ENCODE results near the gene PRDM4. TPM values are rescaled to one million over a fixed set of nuclear protein-coding genes. Genes with fewer than 3 reads are reported as not detected.

The PRDM4 gene
- total RNA-seq, 1 experiment from 2014 or later, result 20.5 TPM

DNA sequence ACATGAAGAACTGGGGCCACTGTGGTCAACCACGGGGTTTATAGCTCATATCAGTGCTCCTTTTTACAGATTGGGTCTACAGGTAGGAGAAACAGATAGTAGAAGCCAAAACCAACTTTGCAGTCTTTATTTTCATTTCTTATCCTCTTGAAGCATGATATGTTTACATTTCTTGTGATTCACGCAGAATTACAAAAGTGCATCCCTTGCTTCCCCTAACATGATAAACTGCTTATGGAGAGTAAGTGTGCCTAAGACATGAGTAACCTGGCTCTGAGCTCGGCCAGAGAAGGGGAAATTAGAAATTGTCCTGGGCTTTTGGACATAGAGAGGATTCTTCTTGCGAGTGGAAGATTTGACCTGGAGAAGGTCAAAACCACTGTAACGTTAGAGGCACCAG, 56.9 kb downstream of the PRDM4 start:
- no peak for ATAC-seq
- DNase-seq (ENCODE audit: low spot score), result no peak
- H3K4me3 Mint-ChIP-seq, result no peak overlapping the region
- peaks cover 22% of the 10 kb centered on the region for H3K9me3 Mint-ChIP-seq
- peaks cover 91% of the 10 kb centered on the region for H3K36me3 Mint-ChIP-seq
- CTCF ChIA-PET, result no interaction called here
- no peaks in the 10 kb centered on the region for H3K27me3 Mint-ChIP-seq (ENCODE audit: low read depth)
- POLR2A ChIA-PET, result no interaction called here
- no peak overlapping the region for H3K27ac Mint-ChIP-seq
- TF ChIP-seq PREB (CRISPR knock-in tag; IDR thresholded peaks at IDR 0.05; ENCODE audit: borderline replicate concordance), result no peak
- TF ChIP-seq ATF3 (CRISPR knock-in tag; conservative IDR thresholded peaks at IDR 0.05), result no peak
- TF ChIP-seq, protein P1, sequence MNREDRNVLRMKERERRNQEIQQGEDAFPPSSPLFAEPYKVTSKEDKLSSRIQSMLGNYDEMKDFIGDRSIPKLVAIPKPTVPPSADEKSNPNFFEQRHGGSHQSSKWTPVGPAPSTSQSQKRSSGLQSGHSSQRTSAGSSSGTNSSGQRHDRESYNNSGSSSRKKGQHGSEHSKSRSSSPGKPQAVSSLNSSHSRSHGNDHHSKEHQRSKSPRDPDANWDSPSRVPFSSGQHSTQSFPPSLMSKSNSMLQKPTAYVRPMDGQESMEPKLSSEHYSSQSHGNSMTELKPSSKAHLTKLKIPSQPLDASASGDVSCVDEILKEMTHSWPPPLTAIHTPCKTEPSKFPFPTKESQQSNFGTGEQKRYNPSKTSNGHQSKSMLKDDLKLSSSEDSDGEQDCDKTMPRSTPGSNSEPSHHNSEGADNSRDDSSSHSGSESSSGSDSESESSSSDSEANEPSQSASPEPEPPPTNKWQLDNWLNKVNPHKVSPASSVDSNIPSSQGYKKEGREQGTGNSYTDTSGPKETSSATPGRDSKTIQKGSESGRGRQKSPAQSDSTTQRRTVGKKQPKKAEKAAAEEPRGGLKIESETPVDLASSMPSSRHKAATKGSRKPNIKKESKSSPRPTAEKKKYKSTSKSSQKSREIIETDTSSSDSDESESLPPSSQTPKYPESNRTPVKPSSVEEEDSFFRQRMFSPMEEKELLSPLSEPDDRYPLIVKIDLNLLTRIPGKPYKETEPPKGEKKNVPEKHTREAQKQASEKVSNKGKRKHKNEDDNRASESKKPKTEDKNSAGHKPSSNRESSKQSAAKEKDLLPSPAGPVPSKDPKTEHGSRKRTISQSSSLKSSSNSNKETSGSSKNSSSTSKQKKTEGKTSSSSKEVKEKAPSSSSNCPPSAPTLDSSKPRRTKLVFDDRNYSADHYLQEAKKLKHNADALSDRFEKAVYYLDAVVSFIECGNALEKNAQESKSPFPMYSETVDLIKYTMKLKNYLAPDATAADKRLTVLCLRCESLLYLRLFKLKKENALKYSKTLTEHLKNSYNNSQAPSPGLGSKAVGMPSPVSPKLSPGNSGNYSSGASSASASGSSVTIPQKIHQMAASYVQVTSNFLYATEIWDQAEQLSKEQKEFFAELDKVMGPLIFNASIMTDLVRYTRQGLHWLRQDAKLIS (CRISPR knock-in tag; IDR thresholded peaks at IDR 0.05; ENCODE audit: borderline replicate concordance), result no peak
- TF ChIP-seq NFYB (CRISPR knock-in tag; conservative IDR thresholded peaks at IDR 0.05; ENCODE audit: low read depth), result no peak
- H3K4me1 Mint-ChIP-seq, result no peaks in the 10 kb centered on the region

DNA sequence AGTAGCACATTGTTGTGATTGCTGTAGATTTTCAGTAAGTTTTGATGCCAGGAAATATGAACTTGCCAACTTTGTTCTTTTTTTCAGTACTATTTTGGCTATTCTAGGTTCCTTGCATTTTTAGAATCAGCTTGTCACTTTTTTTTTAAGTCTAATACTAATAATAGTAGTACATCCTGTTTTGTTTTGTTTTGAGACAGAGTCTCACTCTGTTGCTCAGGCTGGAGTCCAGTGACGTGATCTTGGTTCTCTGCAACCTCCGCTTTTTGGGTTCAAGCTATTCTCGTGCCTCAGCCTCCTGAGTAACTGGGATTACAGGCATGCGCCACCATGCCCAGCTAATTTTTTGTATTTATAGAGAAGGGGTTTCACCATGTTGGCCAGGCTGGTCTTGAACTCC, 58.8 kb downstream of the PRDM4 start:
- Mint-ChIP-seq H3K27ac (no peak overlapping the region), H3K36me3 (peaks cover 89% of the 10 kb centered on the region), H3K9me3 (peaks cover 22% of the 10 kb centered on the region), H3K4me1 (no peaks in the 10 kb centered on the region), H3K4me3 (no peak overlapping the region), H3K27me3 (ENCODE audit: low read depth) (no peaks in the 10 kb centered on the region)
- POLR2A ChIA-PET, result interaction anchor here (0.6 kb wide), 1 partner anchor 16 kb away, joined by 4 read pairs; no protein-coding TSS in a partner anchor
- ATAC-seq (no peak), DNase-seq (ENCODE audit: low spot score) (no peak)
- CTCF ChIA-PET, result no interaction called here
- no peak for TF ChIP-seq ZNF671 (CRISPR knock-in tag; IDR thresholded peaks at IDR 0.05)
- TF ChIP-seq, protein P2, sequence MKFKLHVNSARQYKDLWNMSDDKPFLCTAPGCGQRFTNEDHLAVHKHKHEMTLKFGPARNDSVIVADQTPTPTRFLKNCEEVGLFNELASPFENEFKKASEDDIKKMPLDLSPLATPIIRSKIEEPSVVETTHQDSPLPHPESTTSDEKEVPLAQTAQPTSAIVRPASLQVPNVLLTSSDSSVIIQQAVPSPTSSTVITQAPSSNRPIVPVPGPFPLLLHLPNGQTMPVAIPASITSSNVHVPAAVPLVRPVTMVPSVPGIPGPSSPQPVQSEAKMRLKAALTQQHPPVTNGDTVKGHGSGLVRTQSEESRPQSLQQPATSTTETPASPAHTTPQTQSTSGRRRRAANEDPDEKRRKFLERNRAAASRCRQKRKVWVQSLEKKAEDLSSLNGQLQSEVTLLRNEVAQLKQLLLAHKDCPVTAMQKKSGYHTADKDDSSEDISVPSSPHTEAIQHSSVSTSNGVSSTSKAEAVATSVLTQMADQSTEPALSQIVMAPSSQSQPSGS (CRISPR knock-in tag; IDR thresholded peaks at IDR 0.05; ENCODE audit: borderline replicate concordance, low read depth), result no peak
- no peak for TF ChIP-seq GRHL2 (CRISPR knock-in tag; IDR thresholded peaks at IDR 0.05; ENCODE audit: insufficient replicate concordance, severe bottlenecking)
- TF ChIP-seq FOXK1 (CRISPR knock-in tag; IDR thresholded peaks at IDR 0.05), result no peak
- TF ChIP-seq, protein P3, sequence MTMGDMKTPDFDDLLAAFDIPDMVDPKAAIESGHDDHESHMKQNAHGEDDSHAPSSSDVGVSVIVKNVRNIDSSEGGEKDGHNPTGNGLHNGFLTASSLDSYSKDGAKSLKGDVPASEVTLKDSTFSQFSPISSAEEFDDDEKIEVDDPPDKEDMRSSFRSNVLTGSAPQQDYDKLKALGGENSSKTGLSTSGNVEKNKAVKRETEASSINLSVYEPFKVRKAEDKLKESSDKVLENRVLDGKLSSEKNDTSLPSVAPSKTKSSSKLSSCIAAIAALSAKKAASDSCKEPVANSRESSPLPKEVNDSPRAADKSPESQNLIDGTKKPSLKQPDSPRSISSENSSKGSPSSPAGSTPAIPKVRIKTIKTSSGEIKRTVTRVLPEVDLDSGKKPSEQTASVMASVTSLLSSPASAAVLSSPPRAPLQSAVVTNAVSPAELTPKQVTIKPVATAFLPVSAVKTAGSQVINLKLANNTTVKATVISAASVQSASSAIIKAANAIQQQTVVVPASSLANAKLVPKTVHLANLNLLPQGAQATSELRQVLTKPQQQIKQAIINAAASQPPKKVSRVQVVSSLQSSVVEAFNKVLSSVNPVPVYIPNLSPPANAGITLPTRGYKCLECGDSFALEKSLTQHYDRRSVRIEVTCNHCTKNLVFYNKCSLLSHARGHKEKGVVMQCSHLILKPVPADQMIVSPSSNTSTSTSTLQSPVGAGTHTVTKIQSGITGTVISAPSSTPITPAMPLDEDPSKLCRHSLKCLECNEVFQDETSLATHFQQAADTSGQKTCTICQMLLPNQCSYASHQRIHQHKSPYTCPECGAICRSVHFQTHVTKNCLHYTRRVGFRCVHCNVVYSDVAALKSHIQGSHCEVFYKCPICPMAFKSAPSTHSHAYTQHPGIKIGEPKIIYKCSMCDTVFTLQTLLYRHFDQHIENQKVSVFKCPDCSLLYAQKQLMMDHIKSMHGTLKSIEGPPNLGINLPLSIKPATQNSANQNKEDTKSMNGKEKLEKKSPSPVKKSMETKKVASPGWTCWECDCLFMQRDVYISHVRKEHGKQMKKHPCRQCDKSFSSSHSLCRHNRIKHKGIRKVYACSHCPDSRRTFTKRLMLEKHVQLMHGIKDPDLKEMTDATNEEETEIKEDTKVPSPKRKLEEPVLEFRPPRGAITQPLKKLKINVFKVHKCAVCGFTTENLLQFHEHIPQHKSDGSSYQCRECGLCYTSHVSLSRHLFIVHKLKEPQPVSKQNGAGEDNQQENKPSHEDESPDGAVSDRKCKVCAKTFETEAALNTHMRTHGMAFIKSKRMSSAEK (CRISPR knock-in tag; IDR thresholded peaks at IDR 0.05; ENCODE audit: borderline replicate concordance), result no peak
- TF ChIP-seq ZNF121 (CRISPR knock-in tag; IDR thresholded peaks at IDR 0.05), result no peak
- TF ChIP-seq, protein P4, sequence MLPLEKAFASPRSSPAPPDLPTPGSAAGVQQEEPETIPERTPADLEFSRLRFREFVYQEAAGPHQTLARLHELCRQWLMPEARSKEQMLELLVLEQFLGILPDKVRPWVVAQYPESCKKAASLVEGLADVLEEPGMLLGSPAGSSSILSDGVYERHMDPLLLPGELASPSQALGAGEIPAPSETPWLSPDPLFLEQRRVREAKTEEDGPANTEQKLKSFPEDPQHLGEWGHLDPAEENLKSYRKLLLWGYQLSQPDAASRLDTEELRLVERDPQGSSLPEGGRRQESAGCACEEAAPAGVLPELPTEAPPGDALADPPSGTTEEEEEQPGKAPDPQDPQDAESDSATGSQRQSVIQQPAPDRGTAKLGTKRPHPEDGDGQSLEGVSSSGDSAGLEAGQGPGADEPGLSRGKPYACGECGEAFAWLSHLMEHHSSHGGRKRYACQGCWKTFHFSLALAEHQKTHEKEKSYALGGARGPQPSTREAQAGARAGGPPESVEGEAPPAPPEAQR (CRISPR knock-in tag; IDR thresholded peaks at IDR 0.05), result no peak
- TF ChIP-seq FOXJ3 (CRISPR knock-in tag; IDR thresholded peaks at IDR 0.05; ENCODE audit: borderline replicate concordance), result no peak
- TF ChIP-seq, protein P5, sequence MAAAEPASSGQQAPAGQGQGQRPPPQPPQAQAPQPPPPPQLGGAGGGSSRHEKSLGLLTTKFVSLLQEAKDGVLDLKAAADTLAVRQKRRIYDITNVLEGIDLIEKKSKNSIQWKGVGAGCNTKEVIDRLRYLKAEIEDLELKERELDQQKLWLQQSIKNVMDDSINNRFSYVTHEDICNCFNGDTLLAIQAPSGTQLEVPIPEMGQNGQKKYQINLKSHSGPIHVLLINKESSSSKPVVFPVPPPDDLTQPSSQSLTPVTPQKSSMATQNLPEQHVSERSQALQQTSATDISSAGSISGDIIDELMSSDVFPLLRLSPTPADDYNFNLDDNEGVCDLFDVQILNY (CRISPR knock-in tag; IDR thresholded peaks at IDR 0.05), result no peak
- TF ChIP-seq CREB1 (CRISPR knock-in tag; IDR thresholded peaks at IDR 0.05), result no peak
- no peak for TF ChIP-seq PRRX2 (CRISPR knock-in tag; IDR thresholded peaks at IDR 0.05)
- TF ChIP-seq, protein P6, sequence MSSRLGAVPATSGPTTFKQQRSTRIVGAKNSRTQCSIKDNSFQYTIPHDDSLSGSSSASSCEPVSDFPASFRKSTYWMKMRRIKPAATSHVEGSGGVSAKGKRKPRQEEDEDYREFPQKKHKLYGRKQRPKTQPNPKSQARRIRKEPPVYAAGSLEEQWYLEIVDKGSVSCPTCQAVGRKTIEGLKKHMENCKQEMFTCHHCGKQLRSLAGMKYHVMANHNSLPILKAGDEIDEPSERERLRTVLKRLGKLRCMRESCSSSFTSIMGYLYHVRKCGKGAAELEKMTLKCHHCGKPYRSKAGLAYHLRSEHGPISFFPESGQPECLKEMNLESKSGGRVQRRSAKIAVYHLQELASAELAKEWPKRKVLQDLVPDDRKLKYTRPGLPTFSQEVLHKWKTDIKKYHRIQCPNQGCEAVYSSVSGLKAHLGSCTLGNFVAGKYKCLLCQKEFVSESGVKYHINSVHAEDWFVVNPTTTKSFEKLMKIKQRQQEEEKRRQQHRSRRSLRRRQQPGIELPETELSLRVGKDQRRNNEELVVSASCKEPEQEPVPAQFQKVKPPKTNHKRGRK (CRISPR knock-in tag; IDR thresholded peaks at IDR 0.05; ENCODE audit: borderline replicate concordance), result no peak
- no peak for TF ChIP-seq PREB (CRISPR knock-in tag; IDR thresholded peaks at IDR 0.05; ENCODE audit: borderline replicate concordance)
- no peak for TF ChIP-seq ZNF416 (CRISPR knock-in tag; IDR thresholded peaks at IDR 0.05)
- TF ChIP-seq ZNF138 (CRISPR knock-in tag; conservative IDR thresholded peaks at IDR 0.05), result no peak
